NOMO-1 treated with dmso at 0.1 percent for 144 hours (cell line): ENCODE data around the gene GKN1.

ENCODE experiments used
- DNase-seq: peaks from one replicate; lab custom pipeline; 2025; ENCODE audit not compliant: unreplicated experiment; lab: John Stamatoyannopoulos, UW

The GKN1 gene

GRCh38 chr2:69003731-69004130 is 29.3 kb downstream of the GKN1 start:
- DNase-seq = no peak

DNA sequence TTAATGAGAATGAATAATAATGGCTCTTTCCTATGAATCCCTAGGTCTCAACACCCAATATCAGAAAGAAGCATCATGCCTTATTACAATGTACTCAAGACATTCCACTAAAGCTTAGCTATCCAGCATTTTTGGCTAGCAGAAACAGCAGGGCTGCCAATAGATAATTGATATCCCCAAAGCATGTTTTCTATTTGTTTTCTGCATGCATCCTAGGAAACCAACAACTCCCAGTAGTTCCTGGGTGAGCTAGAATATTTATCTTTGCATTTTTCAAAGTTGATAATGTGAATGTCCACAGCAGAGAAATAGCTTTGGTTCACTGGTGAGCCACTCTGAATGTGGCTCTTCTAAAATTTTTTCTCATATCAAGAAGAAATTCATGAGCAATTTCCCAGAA is 32.7 kb downstream of the GKN1 start:
- no peak for DNase-seq

DNA sequence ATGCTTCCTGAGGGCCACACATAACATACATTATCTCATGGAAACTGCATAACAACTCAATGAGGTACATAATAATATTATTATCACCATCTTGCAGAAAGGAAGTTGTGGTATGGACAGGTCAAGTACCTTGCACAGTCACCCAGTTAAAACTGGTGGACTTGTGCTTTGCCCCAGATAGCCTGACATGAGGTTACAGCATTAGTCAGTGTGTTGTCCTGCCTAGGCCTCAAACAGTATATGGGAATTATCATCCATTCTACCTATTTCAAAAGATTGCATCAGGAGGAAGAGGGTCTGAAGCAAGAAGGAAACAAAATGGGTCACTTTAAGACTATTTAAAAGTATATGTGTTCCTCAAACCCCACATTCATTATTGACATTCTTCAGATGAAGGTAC is 33.2 kb downstream of the GKN1 start:
- no peak for DNase-seq

DNA sequence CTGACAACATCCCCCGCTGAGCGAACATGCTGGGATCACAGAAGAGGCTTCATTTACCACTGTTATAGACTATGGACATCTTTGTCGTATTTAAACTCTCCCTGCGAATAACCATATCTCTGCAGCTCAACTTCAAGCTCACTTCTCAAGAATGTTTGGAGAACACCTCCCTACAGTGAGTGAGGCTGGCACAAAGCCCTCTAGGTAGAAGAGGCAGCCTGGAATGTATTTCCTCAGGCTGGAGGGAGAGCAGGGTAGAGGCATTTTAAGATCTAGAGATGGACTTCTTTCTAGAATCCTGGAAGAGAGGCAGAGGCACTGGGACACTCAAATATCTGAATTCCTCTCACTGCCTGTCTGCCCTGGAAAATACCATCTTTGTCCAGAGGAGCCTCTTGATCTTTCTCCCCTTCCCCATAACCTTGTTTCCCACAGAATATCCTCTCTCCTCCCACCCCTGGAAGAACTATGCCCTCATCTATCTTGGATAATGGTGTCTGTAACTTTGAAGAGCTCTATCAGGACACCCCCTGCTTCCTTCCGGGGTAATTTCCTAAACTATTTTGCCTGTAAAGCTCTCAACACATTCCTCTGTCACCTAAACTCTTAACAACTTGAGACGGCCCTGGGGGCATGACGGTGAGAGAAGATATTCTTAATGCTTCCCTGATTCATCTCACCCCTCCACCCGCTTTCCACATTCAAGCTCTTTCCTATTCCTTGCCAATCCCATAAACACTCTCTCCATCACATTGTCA is 36.2 kb downstream of the GKN1 start:
- no peak for DNase-seq

DNA sequence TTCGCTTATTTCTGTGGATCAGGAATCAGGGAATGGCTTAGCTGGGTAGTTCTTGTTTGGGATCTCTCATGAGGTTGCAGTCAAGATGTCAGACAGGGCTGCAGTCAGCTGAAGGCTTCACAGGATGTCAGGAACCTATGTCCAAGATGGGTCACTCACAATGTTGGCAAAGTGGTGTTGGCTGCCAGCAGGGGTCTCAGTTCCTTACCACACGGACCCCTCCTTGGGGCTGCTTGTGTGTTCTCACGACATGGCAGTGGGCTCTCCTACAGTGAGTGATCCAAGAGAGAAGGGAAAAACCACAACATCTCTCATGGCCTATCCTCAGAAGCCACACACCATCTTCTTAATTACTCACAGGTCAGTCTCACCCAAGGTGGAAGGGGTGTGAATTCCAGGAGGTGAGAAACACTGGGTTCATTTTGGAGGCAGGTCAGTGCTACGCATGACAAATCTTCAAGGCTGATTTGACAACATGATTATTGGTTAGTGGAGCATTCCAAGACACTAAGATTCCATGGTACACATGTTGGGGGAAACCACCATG is 37.2 kb downstream of the GKN1 start:
- DNase-seq = no peak

DNA sequence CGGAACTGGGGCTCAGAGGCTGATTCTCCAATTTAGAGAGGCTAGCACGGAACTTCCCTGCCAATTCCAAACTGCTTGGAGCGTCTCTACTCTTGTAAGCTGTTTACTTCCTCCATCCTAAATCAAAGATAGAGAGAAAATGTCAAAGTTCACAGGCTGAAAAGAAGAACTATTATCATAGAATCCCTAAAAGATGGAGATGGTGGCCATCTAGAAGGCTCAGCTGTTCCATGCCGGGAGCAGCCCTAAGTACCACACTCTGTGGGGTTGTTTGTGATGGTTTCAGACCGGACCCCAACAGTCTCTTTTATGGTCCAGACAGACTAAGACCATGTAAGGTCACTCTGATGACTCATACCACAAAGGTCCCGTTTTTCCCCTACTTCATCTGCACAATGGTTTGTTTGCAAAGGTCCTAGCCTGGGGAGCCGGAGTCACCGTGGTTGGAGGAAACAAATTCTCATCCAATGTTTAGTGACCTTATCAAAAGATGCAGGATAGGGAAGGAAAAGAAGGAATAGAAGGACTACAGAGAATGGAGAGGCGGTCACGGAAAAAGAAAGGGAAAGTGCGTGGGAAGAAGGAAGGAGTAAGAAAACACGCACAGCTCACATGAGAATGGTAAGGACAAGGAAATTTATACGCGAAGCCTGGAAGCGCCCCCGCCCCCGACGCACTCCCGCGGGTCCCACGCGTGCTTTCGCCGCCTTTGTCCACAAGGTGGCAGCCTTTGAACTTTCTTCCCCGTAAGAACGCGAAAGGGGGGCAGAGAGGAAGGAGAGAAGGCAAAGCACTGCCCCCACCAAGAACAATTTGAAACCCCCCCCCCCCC is 38.1 kb downstream of the GKN1 start:
- DNase-seq = no peak

DNA sequence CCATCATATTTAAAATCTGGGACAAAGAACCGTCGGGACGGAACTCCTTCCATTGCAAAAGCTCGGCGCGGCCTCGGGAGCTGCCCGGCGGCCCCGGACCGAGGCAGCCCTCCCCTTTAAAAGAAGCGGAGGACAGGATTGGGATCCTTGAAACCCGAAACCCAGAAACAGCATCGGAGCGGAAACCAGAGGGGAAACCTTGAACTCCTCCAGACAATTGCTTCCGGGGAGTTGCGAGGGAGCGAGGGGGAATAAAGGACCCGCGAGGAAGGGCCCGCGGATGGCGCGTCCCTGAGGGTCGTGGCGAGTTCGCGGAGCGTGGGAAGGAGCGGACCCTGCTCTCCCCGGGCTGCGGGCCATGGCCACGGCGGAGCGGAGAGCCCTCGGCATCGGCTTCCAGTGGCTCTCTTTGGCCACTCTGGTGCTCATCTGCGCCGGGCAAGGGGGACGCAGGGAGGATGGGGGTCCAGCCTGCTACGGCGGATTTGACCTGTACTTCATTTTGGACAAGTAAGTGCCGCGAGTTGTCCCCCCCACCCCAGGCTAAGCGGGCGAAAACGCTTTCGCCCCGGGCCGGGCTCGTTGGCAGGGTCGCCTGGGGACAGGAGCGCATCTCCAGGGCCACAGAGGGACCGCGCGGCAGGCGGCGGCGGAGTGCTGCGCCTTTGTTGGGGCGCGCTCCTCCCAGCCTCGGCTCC is 38.9 kb downstream of the GKN1 start, which contains the start of gene ANTXR1:
Gene ANTXR1, plus strand, starts transcription at position 38 of the 698 bp plus-strand sequence. Its CDS starts 321 bp downstream, at position 359.
- DNase-seq = no peak

GRCh38 chr2:69013840-69014821 is 39.7 kb downstream of the GKN1 start:
- DNase-seq = no peak

- DNase-seq = no peak
These were observed 42.6 kb downstream of the GKN1 start for GRCh38 chr2:69017080-69017479.

DNA sequence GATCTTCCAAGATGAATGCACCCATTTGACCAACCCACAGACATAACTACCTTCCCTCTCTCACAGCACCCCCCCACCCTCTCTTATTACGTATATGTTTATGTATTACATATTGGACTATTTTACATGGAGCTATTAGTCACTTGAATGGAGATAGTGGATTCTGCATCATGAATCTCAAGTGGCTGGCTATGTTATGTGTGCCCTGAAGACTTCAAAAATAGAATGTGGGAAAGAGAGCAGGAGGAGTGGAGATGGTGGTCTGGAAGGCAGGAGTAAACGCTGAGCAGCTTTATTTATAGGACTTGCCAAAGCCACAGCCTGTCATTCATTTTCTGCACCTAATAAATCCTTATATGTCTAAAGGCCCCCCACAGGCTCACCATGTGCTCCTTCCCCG is 43.4 kb downstream of the GKN1 start:
- DNase-seq = no peak

GRCh38 chr2:69018678-69019095 is 44.3 kb downstream of the GKN1 start:
- no peak for DNase-seq

DNA sequence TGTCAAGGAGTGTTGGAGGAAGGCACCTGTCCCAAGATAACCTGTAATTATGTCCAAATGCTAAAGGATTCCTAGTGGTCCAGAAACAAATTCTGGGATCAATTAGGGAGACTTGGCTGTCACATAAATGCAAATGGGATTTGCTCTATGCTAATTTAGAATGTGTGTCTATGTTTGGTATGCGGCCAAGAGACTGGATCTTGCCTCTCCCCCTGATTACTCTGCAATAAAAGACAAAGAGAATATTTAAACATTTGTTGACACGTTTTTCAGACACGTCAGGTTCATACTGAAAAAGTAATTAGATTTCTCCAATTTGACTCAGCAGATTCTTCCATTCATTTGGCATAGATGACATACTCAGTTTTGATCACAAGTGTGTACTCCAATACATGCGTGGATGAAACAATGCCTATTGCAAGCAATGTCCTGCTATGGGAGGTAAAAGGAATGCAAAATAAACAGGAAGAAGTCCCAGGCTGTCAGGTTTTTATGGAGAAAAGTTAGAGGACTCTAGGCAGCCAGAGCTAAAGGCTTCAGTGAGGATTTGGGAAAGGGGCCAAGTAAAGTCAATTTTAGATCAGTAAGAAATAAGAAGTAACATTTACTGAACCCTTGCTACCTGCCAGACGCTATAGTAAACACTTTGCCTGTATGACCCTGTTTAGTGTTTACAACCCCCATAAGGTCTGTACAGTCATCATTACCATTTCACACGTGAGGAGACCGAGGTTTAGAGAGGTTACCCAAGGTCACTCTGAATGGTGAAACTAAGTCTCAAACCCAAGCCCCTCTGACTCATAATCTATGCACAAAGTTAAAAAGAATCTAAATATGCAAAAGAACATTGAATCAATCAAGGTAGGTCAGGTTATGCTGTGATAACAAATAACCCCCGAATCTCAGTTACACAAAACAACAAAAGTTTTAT is 46.3 kb downstream of the GKN1 start:
- DNase-seq = no peak

- DNase-seq = no peak
These were observed 47.3 kb downstream of the GKN1 start for GRCh38 chr2:69021727-69022126.

DNA sequence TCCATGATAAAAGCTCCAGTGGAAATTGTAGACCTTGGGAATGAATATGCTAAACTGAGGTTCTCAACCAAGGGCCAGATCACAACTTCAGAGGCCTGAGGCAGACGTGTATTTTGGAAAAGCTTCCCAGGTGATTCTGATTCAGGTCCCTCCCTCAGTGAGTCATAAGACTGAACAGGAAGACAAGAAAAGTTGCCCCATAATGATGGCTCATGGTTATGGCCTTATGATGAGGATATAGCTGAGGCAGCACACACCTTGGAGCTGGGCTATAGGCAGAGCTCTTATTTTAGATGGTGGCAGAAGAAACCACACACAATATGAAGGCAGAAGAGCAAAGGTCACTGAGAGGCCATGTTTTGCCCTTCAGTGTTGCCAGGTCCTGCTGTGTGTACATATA is 48.1 kb downstream of the GKN1 start:
- DNase-seq = no peak

DNA sequence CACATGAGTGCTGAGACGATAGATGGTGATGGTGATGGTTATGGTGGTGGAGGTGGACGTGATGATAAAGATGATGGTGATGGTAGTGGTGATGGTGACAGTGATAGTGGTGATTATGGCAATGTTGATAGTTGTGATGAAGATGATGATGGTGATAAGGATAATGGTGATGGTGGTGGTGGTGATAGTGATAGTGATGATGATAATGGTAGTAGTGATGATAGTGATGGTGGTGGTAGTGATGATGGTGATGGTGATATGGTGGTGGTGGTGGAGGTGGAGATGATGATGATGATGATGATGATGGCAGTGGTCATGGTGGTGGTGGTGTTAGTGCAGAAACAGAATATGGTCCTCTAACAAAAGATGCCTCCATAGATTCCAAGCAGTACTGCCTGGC is 48.8 kb downstream of the GKN1 start:
- DNase-seq = no peak

DNA sequence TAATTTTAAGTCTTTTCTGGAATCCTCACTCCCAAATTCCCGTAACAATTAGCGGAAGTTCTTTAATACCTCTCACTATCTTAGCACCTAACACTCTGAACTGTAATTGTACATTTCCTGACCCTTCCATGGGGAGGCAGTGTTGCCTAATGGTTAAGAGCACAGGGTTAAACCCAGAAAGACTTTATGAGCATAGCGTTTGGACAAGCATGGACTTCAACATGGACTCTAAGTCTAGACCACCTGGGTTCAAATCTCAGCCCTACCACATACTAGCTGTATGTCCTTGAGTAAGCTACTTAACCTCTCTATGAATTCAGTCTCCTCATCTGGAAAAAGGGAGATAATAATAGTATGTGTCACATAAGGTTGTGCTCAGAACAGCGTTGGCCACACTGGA is 51.6 kb downstream of the GKN1 start:
- peak; percentile 25 for DNase-seq

- DNase-seq = no peak
These were observed 52.4 kb downstream of the GKN1 start for GRCh38 chr2:69026691-69027459.
